Fibroblast of lung (primary cell): ENCODE results near the gene MYOCD. TPM values are rescaled to one million over a fixed set of nuclear protein-coding genes. Genes with fewer than 3 reads are reported as not detected.

Experiments
- DNase-seq, 2 donors: peaks; one replicate each; pipeline versions ENCODE4 v3.0.0 to v3.0.0-alpha.2; 2010; ENCODE audit warnings: low read depth in 2 of 2
- H2AFZ ChIP-seq: 2 replicates; pipeline ENCODE4 v1.5.1; 2012; ENCODE audit warnings: low read length, control low read depth, inconsistent platforms
- H3K27ac ChIP-seq: 2 replicates; pipeline ENCODE4 v1.5.1; 2011; ENCODE audit warnings: low read length, control low read depth; ENCODE audit not compliant: insufficient read depth
- H3K27me3 ChIP-seq: 2 replicates; pipeline ENCODE4 v1.5.1; 2011; ENCODE audit warnings: mild to moderate bottlenecking, low read length; ENCODE audit not compliant: control insufficient read depth, insufficient read depth
- H3K36me3 ChIP-seq: 2 replicates; pipeline ENCODE4 v1.5.1; 2011; ENCODE audit warnings: low read length; ENCODE audit not compliant: control insufficient read depth, insufficient read depth
- H3K4me1 ChIP-seq: 2 replicates; pipeline ENCODE4 v1.5.1; 2011; ENCODE audit warnings: low read length; ENCODE audit not compliant: control insufficient read depth, insufficient read depth; ENCODE audit errors: extremely low read depth
- H3K4me2 ChIP-seq: 2 replicates; pipeline ENCODE4 v1.5.1; 2011; ENCODE audit warnings: low read length, control low read depth; ENCODE audit not compliant: insufficient read depth; ENCODE audit errors: extremely low read depth
- H3K4me3 ChIP-seq, 4 experiments: fragments of 200-600 bp in 1 of 4; sonication (generic) in 1 of 4; replicated peaks in 1 of 4; 2 replicates each; pipeline ENCODE4 v1.5.1; 2011 to 2016; ENCODE audit warnings: low read length in 4 of 4, low read depth in 3 of 4, mild to moderate bottlenecking in 3 of 4, control low read depth in 2 of 4, inconsistent platforms in 1 of 4, mixed read lengths in 1 of 4; ENCODE audit not compliant: insufficient read depth in 1 of 4; ENCODE audit errors: control extremely low read depth in 1 of 4
- H3K79me2 ChIP-seq: 2 replicates; pipeline ENCODE4 v1.5.1; 2012; ENCODE audit warnings: mild to moderate bottlenecking, low read length, inconsistent platforms; ENCODE audit not compliant: control insufficient read depth, insufficient read depth
- H3K9ac ChIP-seq: 2 replicates; pipeline ENCODE4 v1.5.1; 2011; ENCODE audit warnings: mild to moderate bottlenecking, low read length, control low read depth; ENCODE audit not compliant: insufficient read depth
- H3K9me3 ChIP-seq: 2 replicates; pipeline ENCODE4 v1.5.1; 2012; ENCODE audit warnings: low read depth, low read length; ENCODE audit not compliant: control insufficient read depth, insufficient read depth
- H4K20me1 ChIP-seq: 2 replicates; pipeline ENCODE4 v1.5.1; 2011; ENCODE audit warnings: low read length; ENCODE audit not compliant: control insufficient read depth, insufficient read depth; ENCODE audit errors: extremely low read depth
- EZH2 ChIP-seq: IDR thresholded peaks from 2 replicates; pipeline ENCODE4 v1.5.1; 2012; ENCODE audit warnings: low read length, control low read depth, mild to moderate bottlenecking; ENCODE audit errors: missing control alignments
- polyA plus RNA-seq, 2 donors: library from polyadenylated mRNA; depleted of rRNA in 1 of 2; stranded (reverse) in 1 of 2; unstranded in 1 of 2; fragments of >200 nt; gene quantifications; 2 replicates each; pipeline ENCODE4 v1.2.1, GENCODE V29; 2011 to 2012; ENCODE audit warnings: missing spikeins in 1 of 2
- total RNA-seq: library from RNA; depleted of rRNA; stranded (reverse); fragments of >200 nt; gene quantifications from 2 replicates; pipeline ENCODE4 v1.2.1, GENCODE V29; 2014
- TF ChIP-seq, protein P1 (sequence below), 2 donors: IDR thresholded peaks in 1 of 2; conservative IDR thresholded peaks in 1 of 2; 1 replicate in 1 of 2; 2 replicates in 1 of 2; pipeline ENCODE4 v1.5.1; 2011 to 2012; ENCODE audit warnings: low read length in 2 of 2, control low read depth in 1 of 2, inconsistent platforms in 1 of 2, low read depth in 1 of 2, mild to moderate bottlenecking in 1 of 2

The MYOCD gene
- total and polyA plus RNA-seq, 2 donors (not counting 1 experiment from before 2014, with no cell fraction given), result 0.17 to 0.99 TPM

DNA sequence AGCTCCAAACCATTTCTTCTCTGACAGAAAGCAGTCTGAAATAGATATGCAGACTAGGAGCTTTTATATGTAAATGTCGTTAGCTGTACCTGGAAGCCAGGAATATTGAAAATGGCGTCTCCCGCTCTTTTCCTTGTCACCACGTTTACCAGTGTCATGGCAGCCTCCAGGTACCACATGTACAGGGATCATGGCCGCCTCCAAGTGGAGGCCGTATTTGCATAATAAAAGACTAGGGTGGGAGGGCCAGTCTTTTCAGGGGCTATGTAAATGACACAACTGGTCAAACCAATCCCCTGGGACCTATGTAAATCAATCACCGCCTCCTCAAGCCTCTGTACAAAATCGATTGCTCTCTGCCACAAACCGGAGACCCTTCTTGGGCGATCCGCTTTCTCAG lies 54.3 kb downstream of the MYOCD start:
- H3K9me3 ChIP-seq, result no peaks in the 10 kb centered on the region
- H3K79me2 ChIP-seq, result no peaks in the 10 kb centered on the region
- no peaks in the 10 kb centered on the region for H4K20me1 ChIP-seq
- H3K27me3 ChIP-seq, result no peaks in the 10 kb centered on the region
- no peak overlapping the region for H3K4me3 ChIP-seq
- H2AFZ ChIP-seq, result no peak overlapping the region
- TF ChIP-seq, protein P1, sequence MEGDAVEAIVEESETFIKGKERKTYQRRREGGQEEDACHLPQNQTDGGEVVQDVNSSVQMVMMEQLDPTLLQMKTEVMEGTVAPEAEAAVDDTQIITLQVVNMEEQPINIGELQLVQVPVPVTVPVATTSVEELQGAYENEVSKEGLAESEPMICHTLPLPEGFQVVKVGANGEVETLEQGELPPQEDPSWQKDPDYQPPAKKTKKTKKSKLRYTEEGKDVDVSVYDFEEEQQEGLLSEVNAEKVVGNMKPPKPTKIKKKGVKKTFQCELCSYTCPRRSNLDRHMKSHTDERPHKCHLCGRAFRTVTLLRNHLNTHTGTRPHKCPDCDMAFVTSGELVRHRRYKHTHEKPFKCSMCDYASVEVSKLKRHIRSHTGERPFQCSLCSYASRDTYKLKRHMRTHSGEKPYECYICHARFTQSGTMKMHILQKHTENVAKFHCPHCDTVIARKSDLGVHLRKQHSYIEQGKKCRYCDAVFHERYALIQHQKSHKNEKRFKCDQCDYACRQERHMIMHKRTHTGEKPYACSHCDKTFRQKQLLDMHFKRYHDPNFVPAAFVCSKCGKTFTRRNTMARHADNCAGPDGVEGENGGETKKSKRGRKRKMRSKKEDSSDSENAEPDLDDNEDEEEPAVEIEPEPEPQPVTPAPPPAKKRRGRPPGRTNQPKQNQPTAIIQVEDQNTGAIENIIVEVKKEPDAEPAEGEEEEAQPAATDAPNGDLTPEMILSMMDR (conservative IDR thresholded peaks at IDR 0.05 in 1 of 2, IDR thresholded peaks at IDR 0.05 in 1 of 2; ENCODE audit: low read depth in 1 of 2, low read length in 2 of 2), result no peak
- TF ChIP-seq EZH2, result no peak
- no peak overlapping the region for H3K9ac ChIP-seq
- no peak for DNase-seq
- no peak overlapping the region for H3K27ac ChIP-seq
- H3K4me2 ChIP-seq, result no peak overlapping the region
- H3K4me1 ChIP-seq, result no peaks in the 10 kb centered on the region
- no peaks in the 10 kb centered on the region for H3K36me3 ChIP-seq

DNA sequence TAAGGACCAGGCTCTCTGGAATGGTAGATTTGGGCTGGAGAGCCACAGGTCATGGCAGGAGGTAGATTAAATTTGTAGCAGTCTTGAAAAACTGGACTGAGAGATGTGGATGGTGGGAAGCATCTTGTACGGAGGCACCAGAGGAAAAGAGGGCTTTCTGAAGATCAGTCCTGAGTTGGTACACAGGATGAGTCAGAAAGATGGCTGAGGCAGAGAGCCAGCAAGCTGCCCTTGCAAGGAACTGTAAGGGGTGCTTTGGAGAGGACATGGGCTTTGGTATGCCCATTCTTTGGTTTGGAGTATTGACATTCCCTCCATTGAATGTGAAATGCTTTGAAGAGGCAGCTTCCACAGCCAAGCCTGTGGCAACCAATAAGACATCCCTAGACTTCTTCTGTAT lies 55.9 kb downstream of the MYOCD start:
- H3K4me3 ChIP-seq, result no peak overlapping the region
- no peak overlapping the region for H3K27ac ChIP-seq
- H3K27me3 ChIP-seq, result no peaks in the 10 kb centered on the region
- no peaks in the 10 kb centered on the region for H3K36me3 ChIP-seq
- H3K4me2 ChIP-seq, result no peak overlapping the region
- H3K4me1 ChIP-seq, result no peaks in the 10 kb centered on the region
- H2AFZ ChIP-seq, result no peak overlapping the region
- no peak overlapping the region for H3K9ac ChIP-seq
- no peaks in the 10 kb centered on the region for H4K20me1 ChIP-seq
- H3K79me2 ChIP-seq, result no peaks in the 10 kb centered on the region
- no peak for TF ChIP-seq EZH2
- TF ChIP-seq, protein P1 (conservative IDR thresholded peaks at IDR 0.05 in 1 of 2, IDR thresholded peaks at IDR 0.05 in 1 of 2; ENCODE audit: low read depth in 1 of 2, low read length in 2 of 2), result no peak
- no peaks in the 10 kb centered on the region for H3K9me3 ChIP-seq
- no peak for DNase-seq

DNA sequence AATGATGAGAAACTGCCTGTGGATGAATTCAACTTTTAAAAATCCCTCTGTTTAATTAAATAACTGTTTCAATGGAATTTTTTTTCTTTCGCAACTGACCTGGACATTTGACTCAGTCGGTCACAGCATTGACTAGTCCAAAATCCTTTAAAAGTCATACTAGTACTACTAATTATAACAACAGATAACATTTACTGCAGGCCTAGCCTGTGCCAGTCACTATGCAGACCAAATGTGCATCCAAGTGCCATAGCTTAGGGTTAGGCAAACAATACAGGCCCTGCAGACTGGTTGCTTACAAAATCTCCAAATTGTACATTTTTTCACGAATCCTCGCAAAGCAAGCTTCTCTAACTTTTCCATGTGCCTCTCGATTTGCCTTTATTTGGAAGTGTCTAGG lies 56.6 kb downstream of the MYOCD start:
- Histone ChIP-seq H3K4me2 (no peak overlapping the region), H3K27me3 (no peaks in the 10 kb centered on the region), H2AFZ (no peak overlapping the region), H3K4me3 (no peak overlapping the region), H3K4me1 (no peaks in the 10 kb centered on the region), H4K20me1 (no peaks in the 10 kb centered on the region), H3K79me2 (no peaks in the 10 kb centered on the region), H3K9me3 (no peaks in the 10 kb centered on the region), H3K27ac (no peak overlapping the region), H3K9ac (no peak overlapping the region), H3K36me3 (no peaks in the 10 kb centered on the region)
- TF ChIP-seq EZH2, result no peak
- TF ChIP-seq, protein P1 (conservative IDR thresholded peaks at IDR 0.05 in 1 of 2, IDR thresholded peaks at IDR 0.05 in 1 of 2; ENCODE audit: low read depth in 1 of 2, low read length in 2 of 2), result no peak
- no peak for DNase-seq
